GM12878 (cell line): ENCODE results near the gene ERVK3-1. TPM values are rescaled to one million over a fixed set of nuclear protein-coding genes. Genes with fewer than 3 reads are reported as not detected.
A peak's percentile ranks its signal among the peaks of the same experiment; 100 is the strongest.

Experiments used
- CHD2 ChIP-seq: IDR thresholded peaks from 2 replicates; pipeline ENCODE4 v1.6.1; 2011; ENCODE audit warnings: low read depth, low read length, improper control_type of control experiment, borderline replicate concordance
- EP300 ChIP-seq, 2 experiments: fragments of 150-350 bp in 1 of 2; IDR thresholded peaks; 2 replicates each; pipeline ENCODE4 v1.6.1; 2011 to 2012; ENCODE audit warnings: low read depth in 2 of 2, low read length in 2 of 2, borderline replicate concordance in 1 of 2, improper control_type of control experiment in 1 of 2, inconsistent platforms in 1 of 2; ENCODE audit not compliant: control insufficient read depth in 1 of 2
- GATAD2B ChIP-seq: fragments of 450-650 bp; conservative IDR thresholded peaks from 2 replicates; pipeline ENCODE4 v1.6.1; 2017; ENCODE audit warnings: low read depth, mild to moderate bottlenecking, moderate library complexity
- IKZF1 ChIP-seq: fragments of 450-650 bp; conservative IDR thresholded peaks from 2 replicates; pipeline ENCODE4 v1.6.1; 2017; ENCODE audit warnings: antibody characterized with exemption, mild to moderate bottlenecking
- MLLT1 ChIP-seq: fragments of 450-650 bp; IDR thresholded peaks from 2 replicates; pipeline ENCODE4 v1.6.1; 2016; ENCODE audit warnings: mild to moderate bottlenecking
- NFXL1 ChIP-seq: fragments of 450-650 bp; IDR thresholded peaks from 2 replicates; pipeline ENCODE4 v1.6.1; 2017; ENCODE audit warnings: antibody characterized with exemption, mild to moderate bottlenecking, borderline replicate concordance
- NRF1 ChIP-seq: conservative IDR thresholded peaks from 2 replicates; pipeline ENCODE4 v1.6.1; 2011; ENCODE audit warnings: mild to moderate bottlenecking, low read depth, low read length, improper control_type of control experiment
- PKNOX1 ChIP-seq: fragments of 450-650 bp; IDR thresholded peaks from 2 replicates; pipeline ENCODE4 v1.6.1; 2016; ENCODE audit warnings: mild to moderate bottlenecking
- POLR2A ChIP-seq: IDR thresholded peaks from 2 replicates; pipeline ENCODE4 v1.6.1; 2011; ENCODE audit warnings: low read depth, mild to moderate bottlenecking, low read length
- POLR2AphosphoS2 ChIP-seq: IDR thresholded peaks from 2 replicates; pipeline ENCODE4 v1.6.1; 2011; ENCODE audit warnings: low read depth, mild to moderate bottlenecking, low read length, improper control_type of control experiment, moderate library complexity
- POLR2AphosphoS5 ChIP-seq: IDR thresholded peaks from 2 replicates; pipeline ENCODE4 v1.6.1; 2011; ENCODE audit warnings: mild to moderate bottlenecking, low read length, inconsistent platforms
- POU2F2 ChIP-seq: IDR thresholded peaks from 3 replicates; pipeline ENCODE4 v1.6.1; 2011; ENCODE audit warnings: low read depth, mild to moderate bottlenecking, low read length, borderline replicate concordance
- RBBP5 ChIP-seq: fragments of 200-600 bp; sonication (generic); conservative IDR thresholded peaks from 2 replicates; pipeline ENCODE4 v1.6.1; 2016
- SMC3 ChIP-seq: IDR thresholded peaks from 2 replicates; pipeline ENCODE4 v1.6.1; 2011; ENCODE audit warnings: low read length, improper control_type of control experiment, borderline replicate concordance
- SRF ChIP-seq, 2 experiments: IDR thresholded peaks; 2 replicates each; pipeline ENCODE4 v1.6.1; 2011; ENCODE audit warnings: low read depth in 2 of 2, low read length in 2 of 2, mild to moderate bottlenecking in 1 of 2, moderate library complexity in 1 of 2
- STAT3 ChIP-seq: IDR thresholded peaks from 2 replicates; pipeline ENCODE4 v1.6.1; 2011; ENCODE audit warnings: low read depth, low read length, improper control_type of control experiment
- WRNIP1 ChIP-seq: IDR thresholded peaks from 2 replicates; pipeline ENCODE4 v1.6.1; 2011; ENCODE audit warnings: low read depth, low read length, improper control_type of control experiment, borderline replicate concordance
- ZNF207 ChIP-seq: fragments of 450-650 bp; IDR thresholded peaks from 2 replicates; pipeline ENCODE4 v1.6.1; 2014; ENCODE audit warnings: antibody characterized with exemption, mild to moderate bottlenecking, borderline replicate concordance
- ZNF217 ChIP-seq: fragments of 450-650 bp; IDR thresholded peaks from 2 replicates; pipeline ENCODE4 v1.6.1; 2017; ENCODE audit warnings: antibody characterized with exemption, mild to moderate bottlenecking
- polyA plus RNA-seq, 11 experiments: library from polyadenylated mRNA; depleted of rRNA in 4 of 11; unstranded in 6 of 11; stranded (reverse) in 5 of 11; fragments of >200 nt; fragmentation: Nextera tagmentation in 4 of 11; fragmentation: Illumina TruSeq in 1 of 11; extraction: Ambion mirVana in 4 of 11; extraction: Trizol in 1 of 11; gene quantifications; 1 replicate in 1 of 11; 2 replicates in 10 of 11; pipeline versions ENCODE4 v1.2.1 to v1.2.3, GENCODE V29; 2011 to 2016; ENCODE audit warnings: inconsistent platforms in 2 of 11, missing spikeins in 2 of 11, low read depth in 1 of 11
- total RNA-seq, 4 experiments: library from RNA; depleted of rRNA in 3 of 4; stranded (reverse); fragments of >200 nt in 3 of 4; fragmentation: Illumina TruSeq in 1 of 4; extraction: Trizol in 1 of 4; gene quantifications; 2 replicates each; pipeline versions ENCODE4 v1.2.1 to v1.2.3, GENCODE V29; 2013 to 2021
- TF ChIP-seq, protein P1 (sequence below): fragments of 450-650 bp; IDR thresholded peaks from 2 replicates; pipeline ENCODE4 v1.6.1; 2017; ENCODE audit warnings: mild to moderate bottlenecking
- TF ChIP-seq, protein P2 (sequence below): fragments of 450-650 bp; conservative IDR thresholded peaks from 2 replicates; pipeline ENCODE4 v1.6.1; 2017; ENCODE audit warnings: mild to moderate bottlenecking, moderate library complexity
- TF ChIP-seq, protein P3 (sequence below): IDR thresholded peaks from 2 replicates; pipeline ENCODE4 v1.6.1; 2012; ENCODE audit warnings: low read depth, low read length, improper control_type of control experiment

The ERVK3-1 gene
- total and polyA plus RNA-seq, 10 of the 15 experiments (the other 5 are each of a cell fraction or from before 2014, with no cell fraction given), result 59.3 to 172 (median 95.8) TPM

- peak; percentile 98 for TF ChIP-seq IKZF1
- TF ChIP-seq POLR2AphosphoS5, result peak; percentile 98
- TF ChIP-seq POU2F2, result peak; percentile 80
- TF ChIP-seq WRNIP1, result no peak
- peak; percentile 61 for TF ChIP-seq MLLT1
- TF ChIP-seq, protein P1, sequence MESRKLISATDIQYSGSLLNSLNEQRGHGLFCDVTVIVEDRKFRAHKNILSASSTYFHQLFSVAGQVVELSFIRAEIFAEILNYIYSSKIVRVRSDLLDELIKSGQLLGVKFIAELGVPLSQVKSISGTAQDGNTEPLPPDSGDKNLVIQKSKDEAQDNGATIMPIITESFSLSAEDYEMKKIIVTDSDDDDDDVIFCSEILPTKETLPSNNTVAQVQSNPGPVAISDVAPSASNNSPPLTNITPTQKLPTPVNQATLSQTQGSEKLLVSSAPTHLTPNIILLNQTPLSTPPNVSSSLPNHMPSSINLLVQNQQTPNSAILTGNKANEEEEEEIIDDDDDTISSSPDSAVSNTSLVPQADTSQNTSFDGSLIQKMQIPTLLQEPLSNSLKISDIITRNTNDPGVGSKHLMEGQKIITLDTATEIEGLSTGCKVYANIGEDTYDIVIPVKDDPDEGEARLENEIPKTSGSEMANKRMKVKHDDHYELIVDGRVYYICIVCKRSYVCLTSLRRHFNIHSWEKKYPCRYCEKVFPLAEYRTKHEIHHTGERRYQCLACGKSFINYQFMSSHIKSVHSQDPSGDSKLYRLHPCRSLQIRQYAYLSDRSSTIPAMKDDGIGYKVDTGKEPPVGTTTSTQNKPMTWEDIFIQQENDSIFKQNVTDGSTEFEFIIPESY, result no peak
- peak; percentile 96 for TF ChIP-seq POLR2AphosphoS2
- TF ChIP-seq STAT3, result no peak
- TF ChIP-seq NFXL1, result no peak
- 0 out of 4 replicates have a peak, but pooled peaks of 1 of the 2 experiments have one; percentile 58 for TF ChIP-seq SRF (IDR thresholded peaks at IDR 0.05; ENCODE audit: low read depth in 2 of 2, low read length in 2 of 2)
- TF ChIP-seq ZNF217, result no peak
- TF ChIP-seq, protein P2, sequence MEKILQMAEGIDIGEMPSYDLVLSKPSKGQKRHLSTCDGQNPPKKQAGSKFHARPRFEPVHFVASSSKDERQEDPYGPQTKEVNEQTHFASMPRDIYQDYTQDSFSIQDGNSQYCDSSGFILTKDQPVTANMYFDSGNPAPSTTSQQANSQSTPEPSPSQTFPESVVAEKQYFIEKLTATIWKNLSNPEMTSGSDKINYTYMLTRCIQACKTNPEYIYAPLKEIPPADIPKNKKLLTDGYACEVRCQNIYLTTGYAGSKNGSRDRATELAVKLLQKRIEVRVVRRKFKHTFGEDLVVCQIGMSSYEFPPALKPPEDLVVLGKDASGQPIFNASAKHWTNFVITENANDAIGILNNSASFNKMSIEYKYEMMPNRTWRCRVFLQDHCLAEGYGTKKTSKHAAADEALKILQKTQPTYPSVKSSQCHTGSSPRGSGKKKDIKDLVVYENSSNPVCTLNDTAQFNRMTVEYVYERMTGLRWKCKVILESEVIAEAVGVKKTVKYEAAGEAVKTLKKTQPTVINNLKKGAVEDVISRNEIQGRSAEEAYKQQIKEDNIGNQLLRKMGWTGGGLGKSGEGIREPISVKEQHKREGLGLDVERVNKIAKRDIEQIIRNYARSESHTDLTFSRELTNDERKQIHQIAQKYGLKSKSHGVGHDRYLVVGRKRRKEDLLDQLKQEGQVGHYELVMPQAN, result peak; percentile 93
- TF ChIP-seq POLR2A, result peak; percentile 100
- TF ChIP-seq GATAD2B, result peak; percentile 63; the same call in 1 of the 2 replicates
- peak; percentile 26; the same call in 1 of the 2 replicates for TF ChIP-seq PKNOX1
- TF ChIP-seq, protein P3, sequence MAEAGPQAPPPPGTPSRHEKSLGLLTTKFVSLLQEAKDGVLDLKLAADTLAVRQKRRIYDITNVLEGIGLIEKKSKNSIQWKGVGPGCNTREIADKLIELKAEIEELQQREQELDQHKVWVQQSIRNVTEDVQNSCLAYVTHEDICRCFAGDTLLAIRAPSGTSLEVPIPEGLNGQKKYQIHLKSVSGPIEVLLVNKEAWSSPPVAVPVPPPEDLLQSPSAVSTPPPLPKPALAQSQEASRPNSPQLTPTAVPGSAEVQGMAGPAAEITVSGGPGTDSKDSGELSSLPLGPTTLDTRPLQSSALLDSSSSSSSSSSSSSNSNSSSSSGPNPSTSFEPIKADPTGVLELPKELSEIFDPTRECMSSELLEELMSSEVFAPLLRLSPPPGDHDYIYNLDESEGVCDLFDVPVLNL, result no peak
- TF ChIP-seq CHD2, result peak; percentile 76
- no peak for TF ChIP-seq RBBP5
- TF ChIP-seq SMC3, result no peak
- TF ChIP-seq ZNF207, result peak; percentile 65
- TF ChIP-seq NRF1, result peak; percentile 42
- no peak for TF ChIP-seq EP300 (IDR thresholded peaks at IDR 0.05; ENCODE audit: borderline replicate concordance in 1 of 2, control insufficient read depth in 1 of 2, low read depth in 2 of 2, low read length in 2 of 2)
Measured at GRCh38 chr19:58305065-58305931, at the start of gene ERVK3-1 (continued).
